Adrenal gland (tissue), 12 donors: ENCODE measurements around the gene PSAP. TPM values are rescaled to one million over a fixed set of nuclear protein-coding genes. Genes with fewer than 3 reads are reported as not detected.

Experiments used
- DNase-seq, 7 donors: peaks; one replicate each; pipeline ENCODE4 v3.0.0-alpha.2; 2019 to 2020
- H3K27ac ChIP-seq, 5 donors: fragments of 200-600 bp; sonication (generic) in 4 of 5; 1 replicate in 3 of 5; 2 replicates in 2 of 5; pipeline versions ENCODE4 v1.5.1 to v1.8.0; 2016 to 2020; ENCODE audit warnings: mild to moderate bottlenecking in 1 of 5
- H3K27me3 ChIP-seq: fragments of 200-600 bp; 2 replicates; pipeline ENCODE4 v1.8.0; 2021
- H3K36me3 ChIP-seq, 2 donors: fragments of 200-600 bp; replicated peaks in 1 of 2; 1 replicate in 1 of 2; 2 replicates in 1 of 2; pipeline versions ENCODE4 v1.5.1 to v1.8.0; 2018 to 2022
- H3K4me1 ChIP-seq, 2 donors: fragments of 200-600 bp; replicated peaks in 1 of 2; 1 replicate in 1 of 2; 2 replicates in 1 of 2; pipeline versions ENCODE4 v1.5.1 to v1.8.0; 2018 to 2021
- H3K4me3 ChIP-seq, 4 donors: fragments of 200-600 bp; sonication (generic) in 3 of 4; one replicate each; pipeline ENCODE4 v1.5.1; 2016 to 2018
- H3K9me3 ChIP-seq, 3 donors: fragments of 200-600 bp; sonication (generic) in 1 of 3; replicated peaks in 1 of 3; 1 replicate in 2 of 3; 2 replicates in 1 of 3; pipeline versions ENCODE4 v1.5.1 to v1.8.0; 2016 to 2021
- CTCF ChIP-seq, 6 experiments: fragments of 450-650 bp in 4 of 6; fragments of 200-600 bp in 2 of 6; sonication (generic) in 1 of 6; IDR thresholded peaks; 1 replicate in 5 of 6; 2 replicates in 1 of 6; pipeline versions ENCODE4 v1.5.1 to v1.8.0; 2016 to 2021; ENCODE audit warnings: antibody characterized with exemption in 6 of 6, mild to moderate bottlenecking in 2 of 6, moderate library complexity in 1 of 6
- POLR2A ChIP-seq, 2 donors: fragments of 450-650 bp; IDR thresholded peaks; one replicate each; pipeline ENCODE4 v1.6.1; 2017; ENCODE audit warnings: antibody characterized with exemption in 2 of 2, mild to moderate bottlenecking in 2 of 2, moderate library complexity in 1 of 2
- WGBS, 4 donors: extraction: QIAGEN DNeasy Blood & Tissue Kit in 2 of 4; methylation state at CpG; one replicate each; pipeline versions ENCODE4 v1.1.5 to v1.1.7; 2013 to 2017; 5-methylcytosine and 5-hydroxymethylcytosine counted together
- intact Hi-C, 2 donors: fragments of 100-400 bp; cut with DNase I; formaldehyde crosslinking; loops; one replicate each; pipeline versions ENCODE4 v1.14.1 to v1.15.0; 2022 to 2023
- polyA plus RNA-seq, 3 donors: library from polyadenylated mRNA; stranded (reverse); fragments of 200-250 nt in 2 of 3; fragments of 350-450 nt in 1 of 3; fragmentation: Illumina TruSeq in 1 of 3; extraction: RNeasy Lipid Tissue Mini Kit (QIAGEN cat#74804) in 1 of 3; gene quantifications; one replicate each; pipeline ENCODE4 v1.2.3, GENCODE V29; 2013 to 2014
- total RNA-seq, 9 donors: library from RNA; depleted of rRNA in 4 of 9; stranded (reverse); fragments of >200 nt in 4 of 9; fragments of 120-200 nt in 1 of 9; fragmentation: NEBNext Ultra II Directional in 1 of 9; extraction: Animal tissue kit (Norgen Biotek cat#: 25700) in 1 of 9; gene quantifications; one replicate each; pipeline versions ENCODE4 v1.1.0 to v1.2.4, GENCODE V29; 2013 to 2023
- donor health status: healthy with polysubstance abuse.
- donor health status: Bipolar disorder and iron deficiency.
- donor health status: DM: yes; HTN: yes; CAD: no.
- donor health status: DM: no; HTN: no; CAD: no.
- donor health status: DM: no; HTN: no; CAD: no.
- donor health status: DM: yes; HTN: yes; CAD: no.

The PSAP gene
- total and polyA plus RNA-seq, 12 donors = 623 to 3,452 (median 2,140) TPM

- Histone ChIP-seq H3K27me3 (no peaks in the 10 kb centered on the region), H3K4me3 (no peak overlapping the region), H3K9me3 (no peaks in the 10 kb centered on the region), H3K4me1 (peaks cover 3 to 26% of the 10 kb centered on the region in 2 donors), H3K27ac (no peak overlapping the region), H3K36me3 (no peaks in the 10 kb centered on the region)
- DNase-seq = no peak
- intact Hi-C loops = no loop called here
- WGBS, 4 donors = 90 to 96% (median 92%) methylated on average over 17 of the region's 17 CpGs
- TF ChIP-seq POLR2A (IDR thresholded peaks at IDR 0.05) (no peak), CTCF (IDR thresholded peaks at IDR 0.05) (no peak)
These were observed 73.7 kb downstream of the PSAP start for GRCh38 chr10:71777213-71777985.

GRCh38 chr10:71776481-71776925 is 74.5 kb downstream of the PSAP start:
- H3K4me3 ChIP-seq = no peak overlapping the region
- H3K27me3 ChIP-seq = no peaks in the 10 kb centered on the region
- peak overlapping the region in 1 of 5 donors; percentile 43 for H3K27ac ChIP-seq
- intact Hi-C loops = no loop called here
- no peaks in the 10 kb centered on the region for H3K9me3 ChIP-seq
- no peaks in the 10 kb centered on the region for H3K36me3 ChIP-seq
- 76 to 88% (median 83%) methylated on average over 2 of the region's 2 CpGs for WGBS, 4 donors
- DNase-seq = no peak
- TF ChIP-seq POLR2A (IDR thresholded peaks at IDR 0.05) (no peak), CTCF (IDR thresholded peaks at IDR 0.05) (no peak)
- H3K4me1 ChIP-seq = peaks cover 10 to 33% of the 10 kb centered on the region in 2 donors

GRCh38 chr10:71774916-71775702 is 75.9 kb downstream of the PSAP start:
- WGBS, 4 donors = 51 to 84% (median 65%) methylated on average over 2 to 3 of the region's 3 CpGs
- peaks cover 18 to 45% of the 10 kb centered on the region in 2 donors for H3K4me1 ChIP-seq
- TF ChIP-seq POLR2A (IDR thresholded peaks at IDR 0.05) (no peak), CTCF (IDR thresholded peaks at IDR 0.05) (no peak)

More at GRCh38 chr10:71774916-71775702, 75.9 kb downstream of the PSAP start:
- H3K36me3 ChIP-seq = no peaks in the 10 kb centered on the region
- H3K4me3 ChIP-seq = no peak overlapping the region
- no peaks in the 10 kb centered on the region for H3K27me3 ChIP-seq
- H3K9me3 ChIP-seq = no peaks in the 10 kb centered on the region
- peak in 4 of 7 donors; percentile 34 to 76 (median 58) for DNase-seq
- intact Hi-C loops = loop anchor here in 1 of 2 donors (5.0 kb wide), 1 partner anchor 43 kb away; no protein-coding TSS in a partner anchor
- peak overlapping the region in 1 of 5 donors; percentile 90 for H3K27ac ChIP-seq
